ENCODE data around the gene KDELR1.
"Not testable (repeated sequence)": the region's sequence is repeated elsewhere in the genome, so short reads cannot be mapped to it uniquely, and the experiment has no call there.

The KDELR1 gene

DNA sequence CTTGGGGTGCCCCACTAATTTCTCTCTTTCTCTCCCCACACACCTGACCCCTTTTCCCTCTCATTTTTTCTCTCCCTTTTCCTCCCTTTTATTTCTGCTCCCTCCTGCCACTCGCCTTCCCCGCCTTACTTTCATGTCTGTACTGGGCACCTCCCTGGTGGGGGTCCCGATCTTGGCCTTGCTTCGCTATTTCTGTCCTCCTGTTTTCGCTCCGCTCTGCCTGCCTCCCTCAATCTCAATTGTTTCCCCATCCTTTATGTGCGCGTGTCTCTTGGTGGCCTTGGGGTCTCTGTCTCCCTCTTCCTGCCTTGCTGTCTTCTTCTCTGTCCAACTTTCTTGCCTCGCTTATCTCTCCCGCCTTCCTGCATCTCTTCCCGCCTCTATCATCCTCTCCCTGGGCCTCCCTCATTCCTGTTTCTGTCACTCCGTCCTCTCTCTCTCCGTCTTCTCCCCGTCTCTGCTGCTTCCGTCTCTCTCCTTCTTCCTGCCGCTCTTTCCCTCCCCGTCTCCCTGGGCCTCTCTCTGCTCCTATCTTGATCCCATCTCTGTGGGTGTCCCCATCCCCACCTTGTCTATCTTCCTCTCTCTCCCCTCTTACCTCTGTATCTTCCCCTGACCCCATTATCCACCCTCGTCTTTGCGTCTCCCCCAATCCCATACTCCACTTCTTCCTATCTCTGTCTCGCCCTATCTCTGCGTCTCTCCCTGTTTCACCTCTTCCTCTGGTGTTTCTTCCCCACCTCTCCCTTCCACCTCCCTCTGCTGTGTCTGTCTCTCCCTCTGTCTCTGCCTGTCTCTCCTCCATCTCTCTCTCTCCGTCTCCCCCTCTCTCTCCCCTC is 6.1 kb upstream of the KDELR1 start:
- no peak for DNase-seq

DNA sequence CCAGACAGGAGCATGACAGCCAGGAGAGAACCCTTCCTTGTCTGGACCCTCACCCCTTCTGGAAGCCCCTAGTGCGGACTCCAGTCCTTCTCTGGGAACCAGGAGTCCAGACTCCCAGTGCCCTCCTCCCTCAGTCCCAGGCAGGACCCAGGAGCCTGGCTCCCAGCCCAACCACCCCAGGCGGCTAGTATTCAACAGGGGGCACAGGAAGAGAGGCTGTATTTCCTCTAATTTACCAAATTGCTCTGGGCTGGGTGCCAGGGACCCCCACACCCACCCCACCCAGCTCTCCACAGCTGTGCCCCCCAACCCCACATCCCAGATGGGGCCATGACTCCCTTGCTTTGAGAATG is 5.4 kb upstream of the KDELR1 start:
- no peak for DNase-seq

DNA sequence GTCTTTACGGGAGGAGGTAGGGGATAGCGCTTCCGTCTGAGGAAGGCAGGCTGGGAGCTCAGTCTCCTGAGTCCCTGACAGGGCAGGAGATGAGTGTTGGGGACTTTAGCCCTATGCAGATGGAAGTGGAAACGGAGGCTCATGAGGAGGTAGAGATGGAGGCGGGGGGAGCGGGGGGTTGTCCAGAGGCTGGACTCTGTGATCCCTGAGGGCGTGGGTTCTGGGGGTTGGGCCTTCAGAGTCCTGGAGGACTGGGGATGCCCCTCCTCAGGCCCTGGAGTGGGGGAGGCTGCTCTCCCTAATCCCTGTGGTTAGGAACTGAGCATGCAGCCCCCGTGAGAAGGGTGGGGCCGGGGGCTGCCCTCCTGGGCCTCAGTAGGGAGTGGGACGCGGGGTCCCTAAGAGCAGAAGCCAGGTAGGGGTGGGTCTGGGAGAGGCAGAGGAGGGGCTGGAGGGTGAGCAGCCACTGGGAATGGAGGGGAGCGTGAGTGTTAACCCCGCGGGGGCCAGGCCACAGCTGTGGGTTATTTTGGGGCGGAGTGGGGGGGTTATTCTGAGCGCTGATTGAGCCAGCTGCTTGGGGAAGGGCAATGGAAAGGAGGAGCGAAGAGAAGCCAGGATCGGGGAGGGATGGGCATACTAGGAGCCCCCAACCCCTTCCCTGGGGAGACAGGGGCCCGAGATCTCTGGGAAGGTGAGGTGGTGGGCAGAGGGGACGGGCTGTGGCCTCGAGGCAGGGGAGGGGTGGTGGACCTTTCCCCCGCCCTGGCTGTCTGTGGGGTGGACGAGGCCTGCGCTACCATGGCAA is 4.9 kb upstream of the KDELR1 start:
- DNase-seq: no peak

DNA sequence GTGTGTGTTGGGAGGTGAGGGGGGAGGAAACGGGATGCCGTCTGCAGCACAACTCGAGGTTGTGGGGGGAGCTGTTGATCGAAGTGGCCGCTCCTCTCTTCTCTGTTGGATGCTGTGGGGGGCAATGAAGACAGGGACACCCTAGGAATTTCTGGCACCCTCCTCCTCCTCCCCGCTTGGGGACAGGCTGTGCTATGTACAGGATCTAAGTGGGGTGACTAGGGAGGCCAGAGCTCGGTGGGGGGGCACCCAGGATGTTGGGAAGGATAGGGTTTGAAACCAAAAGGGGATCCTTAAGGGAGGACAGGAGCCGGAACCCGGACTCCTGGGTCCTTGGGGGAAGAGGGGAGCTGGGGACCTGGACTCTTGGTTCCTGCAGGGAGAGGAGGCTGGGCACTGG is 4.1 kb upstream of the KDELR1 start:
- DNase-seq: no peak

DNA sequence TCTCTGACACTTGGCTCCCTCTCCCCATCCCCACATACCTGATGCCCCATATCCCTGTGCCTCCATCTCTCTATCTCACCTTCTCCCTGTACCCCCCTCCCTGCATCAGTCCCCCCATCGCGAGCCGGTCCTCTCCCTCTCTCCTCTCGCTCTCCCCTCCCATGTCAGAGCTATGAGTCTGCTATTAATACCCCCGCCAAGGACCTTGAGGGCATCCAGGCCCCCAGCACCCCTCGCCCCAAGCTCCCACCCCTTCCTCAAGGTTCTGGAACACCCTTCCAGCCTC is 3.8 kb upstream of the KDELR1 start:
- no peak for DNase-seq

DNA sequence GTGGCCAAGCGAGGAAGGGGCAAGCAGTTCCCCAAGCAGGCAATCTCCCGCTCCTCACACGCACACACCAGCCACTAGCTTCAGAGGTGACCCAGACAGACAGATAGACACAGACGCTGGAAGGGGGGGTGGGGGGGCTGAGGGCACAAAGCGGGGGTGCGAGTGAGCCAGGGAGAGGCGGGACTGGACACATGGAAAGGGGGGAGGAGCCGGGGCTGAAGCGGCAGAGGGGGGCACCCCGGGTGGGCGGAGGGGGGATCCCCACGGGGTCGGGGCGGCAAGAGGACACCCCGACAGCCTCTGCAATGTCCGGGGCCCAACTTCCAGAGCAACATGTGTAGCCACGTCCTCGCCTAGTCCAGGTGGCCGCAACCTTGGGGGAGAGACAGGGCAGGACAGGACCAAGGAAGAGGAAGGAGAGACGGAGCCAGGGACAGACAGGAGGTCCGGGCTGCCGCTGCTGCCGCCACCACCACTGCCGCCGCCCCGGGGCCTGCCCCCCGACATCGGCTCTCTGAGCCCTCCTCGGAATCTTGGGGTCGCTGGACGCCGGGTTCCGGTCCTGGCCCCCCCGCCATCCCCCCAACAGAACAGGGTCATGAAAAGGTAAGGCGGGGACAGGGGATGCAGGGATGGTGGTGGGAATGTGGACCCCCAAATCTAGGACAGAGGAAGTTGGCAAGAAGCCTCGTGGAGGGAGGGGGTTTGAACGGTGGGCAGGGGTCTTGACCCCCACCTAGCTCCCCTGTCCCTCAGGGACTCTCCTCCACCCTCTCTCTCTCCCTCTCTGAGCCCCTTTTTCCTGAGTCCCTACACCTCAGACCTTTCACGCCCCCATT is 3.2 kb upstream of the KDELR1 start:
- DNase-seq: no peak

DNA sequence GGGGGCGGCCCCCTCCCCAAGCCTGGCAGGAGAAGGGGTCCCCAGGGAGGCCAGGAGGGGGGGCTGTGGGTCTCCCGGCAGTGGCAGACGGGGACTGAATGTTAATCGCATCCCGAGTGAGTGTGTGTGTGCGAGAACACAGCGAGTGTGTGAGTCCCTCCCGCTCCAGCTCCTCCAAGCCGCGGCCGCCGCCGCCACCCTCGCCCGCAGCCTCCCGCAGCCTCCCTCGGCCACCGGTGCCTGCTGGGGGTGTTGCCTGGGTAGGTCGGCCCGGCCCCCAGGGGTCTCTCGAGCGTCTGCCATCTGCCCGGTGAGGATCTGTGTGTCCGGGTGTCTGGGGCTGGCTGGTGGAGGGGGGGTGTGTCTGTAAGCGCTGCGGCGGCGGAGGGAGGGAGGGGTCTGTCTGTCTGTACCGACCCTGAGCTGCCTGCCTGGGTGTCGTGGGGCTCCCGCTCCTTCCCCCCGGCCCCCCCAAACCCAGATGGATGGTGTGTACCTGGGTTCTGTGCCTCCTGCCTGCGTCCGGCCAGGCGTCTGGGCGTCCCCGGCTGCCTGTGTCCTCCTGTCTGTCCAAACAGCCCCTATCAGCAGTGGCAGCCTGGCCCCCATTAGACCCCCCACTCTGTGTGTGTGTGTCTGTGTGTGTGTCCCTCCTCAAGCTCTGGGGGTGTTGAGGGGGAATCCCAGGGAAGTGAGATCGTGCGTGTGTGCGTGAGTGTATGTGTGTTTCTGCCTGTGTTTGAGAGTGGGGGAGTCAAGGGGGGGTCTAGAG is 2.4 kb upstream of the KDELR1 start, which contains the start of gene GRIN2D:
GRIN2D (plus strand) TSS at position 110 of the 772 bp plus-strand sequence. CDS start 4,725 bp downstream, outside the sequence.
- DNase-seq: peak; percentile 44

DNA sequence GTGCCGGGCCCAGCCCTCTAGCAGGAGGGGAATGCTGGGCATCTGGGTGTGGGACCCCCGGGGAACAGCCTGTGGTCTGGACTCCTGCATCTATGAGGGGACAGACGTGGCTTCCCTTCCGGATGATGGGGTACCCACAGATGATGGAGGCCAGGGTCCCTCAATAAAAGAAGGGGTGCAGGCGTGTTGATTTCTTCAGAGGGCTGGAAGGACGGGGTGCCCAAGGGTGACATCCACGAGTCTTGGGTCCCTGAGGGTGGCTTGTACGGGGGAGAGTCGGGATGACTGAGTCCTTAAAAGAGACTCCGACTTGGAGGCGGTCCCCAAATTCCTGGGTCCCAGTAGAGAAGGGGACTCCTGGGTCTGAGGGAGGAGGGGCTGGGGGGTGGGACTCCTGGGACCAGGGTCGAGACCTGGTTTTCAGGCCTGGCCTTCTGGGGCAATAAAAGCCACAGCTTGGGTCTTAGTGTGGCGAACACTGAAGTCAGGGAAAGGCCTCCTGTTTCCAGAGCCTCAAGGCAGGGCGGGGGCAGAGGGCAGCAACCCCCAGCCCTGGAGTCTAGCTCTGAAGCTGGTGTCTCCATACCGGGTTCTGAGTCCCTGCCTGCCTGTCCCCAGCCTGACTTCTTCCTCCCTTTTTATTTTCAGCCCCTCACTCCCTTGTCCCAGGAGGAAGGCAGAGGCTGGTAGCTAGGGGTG is 1.7 kb upstream of the KDELR1 start:
- no peak for DNase-seq

DNA sequence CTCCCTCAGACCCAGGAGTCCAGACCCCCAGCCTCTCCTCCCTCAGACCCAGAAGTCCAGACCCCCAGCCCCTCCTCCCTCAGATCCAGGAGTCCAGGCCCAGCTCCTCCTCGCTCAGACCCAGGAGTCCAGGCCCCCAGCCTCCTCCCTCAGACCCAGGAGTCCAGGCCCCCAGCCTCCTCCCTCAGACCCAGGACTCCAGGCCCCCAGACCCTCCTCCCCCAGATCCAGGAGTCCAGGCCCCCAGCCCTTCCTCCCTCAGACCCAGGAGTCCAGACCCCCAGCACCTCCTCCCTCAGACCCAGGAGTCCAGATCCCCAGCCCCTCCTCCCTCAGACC is 624 bp upstream of the KDELR1 start:
- DNase-seq: not testable (repeated sequence)

DNA sequence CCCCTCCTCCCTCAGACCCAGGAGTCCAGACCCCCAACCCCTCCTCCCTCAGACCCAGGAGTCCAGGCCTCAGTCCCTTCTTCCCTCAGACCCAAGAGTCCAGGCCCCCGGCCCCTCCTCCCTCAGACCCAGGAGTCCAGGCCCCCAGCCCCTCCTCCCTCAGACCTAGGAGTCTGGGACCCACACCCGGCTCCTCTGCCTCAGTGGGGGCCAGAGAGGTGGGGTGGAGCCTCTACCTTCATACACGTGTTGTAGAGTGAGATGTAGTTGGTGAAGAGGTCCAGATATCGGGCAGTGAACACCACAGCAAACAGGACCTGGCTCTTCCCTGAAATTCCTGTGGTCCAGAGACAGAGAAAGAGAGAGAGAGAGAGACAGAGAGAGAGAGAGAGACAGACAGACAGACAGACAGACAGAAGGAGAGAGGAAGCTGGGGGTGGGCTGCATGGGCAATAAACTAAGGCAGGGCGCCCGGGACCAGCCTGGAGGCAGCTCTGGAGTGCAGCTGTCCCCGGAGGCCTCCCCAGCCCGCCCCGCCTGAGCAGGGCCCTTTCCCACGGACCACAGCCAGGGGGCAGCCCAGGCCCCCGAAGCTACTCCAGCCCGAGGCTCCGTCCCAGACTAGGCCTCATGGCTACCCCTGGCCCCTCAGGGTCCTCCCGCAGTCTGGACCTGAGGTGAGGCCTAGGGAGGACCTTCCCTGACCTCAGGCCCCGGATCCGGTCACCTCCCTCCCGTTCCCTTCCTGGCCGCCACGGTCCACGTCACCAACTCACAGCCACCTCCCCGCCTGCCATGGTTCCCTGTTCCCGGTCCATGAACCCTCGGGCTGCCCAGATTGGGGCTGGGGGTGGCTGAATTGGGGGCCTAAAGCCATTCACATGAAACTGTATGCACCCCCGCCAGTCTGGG is 907 bp downstream of the KDELR1 start:
- DNase-seq: peak; percentile 62

DNA sequence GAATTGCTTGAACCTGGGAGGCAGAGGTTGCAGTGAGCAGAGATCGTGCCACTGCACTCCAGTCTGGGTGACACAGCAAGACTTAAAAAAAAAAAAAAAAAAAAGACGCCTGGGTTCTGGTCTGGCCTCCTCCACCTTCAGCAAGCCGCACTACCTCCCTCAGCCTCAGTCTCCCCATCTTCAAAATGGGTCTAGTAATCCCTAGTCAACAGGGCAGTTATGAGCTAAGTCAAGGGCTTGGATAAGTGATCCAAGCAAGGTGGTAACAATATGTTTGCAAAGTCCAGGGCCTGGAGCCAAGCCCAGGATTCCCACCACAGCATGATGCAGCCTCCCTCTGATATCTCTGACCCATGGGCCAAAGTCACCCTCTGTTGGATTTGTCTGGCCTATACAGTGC is 4.4 kb downstream of the KDELR1 start:
- no peak for DNase-seq

DNA sequence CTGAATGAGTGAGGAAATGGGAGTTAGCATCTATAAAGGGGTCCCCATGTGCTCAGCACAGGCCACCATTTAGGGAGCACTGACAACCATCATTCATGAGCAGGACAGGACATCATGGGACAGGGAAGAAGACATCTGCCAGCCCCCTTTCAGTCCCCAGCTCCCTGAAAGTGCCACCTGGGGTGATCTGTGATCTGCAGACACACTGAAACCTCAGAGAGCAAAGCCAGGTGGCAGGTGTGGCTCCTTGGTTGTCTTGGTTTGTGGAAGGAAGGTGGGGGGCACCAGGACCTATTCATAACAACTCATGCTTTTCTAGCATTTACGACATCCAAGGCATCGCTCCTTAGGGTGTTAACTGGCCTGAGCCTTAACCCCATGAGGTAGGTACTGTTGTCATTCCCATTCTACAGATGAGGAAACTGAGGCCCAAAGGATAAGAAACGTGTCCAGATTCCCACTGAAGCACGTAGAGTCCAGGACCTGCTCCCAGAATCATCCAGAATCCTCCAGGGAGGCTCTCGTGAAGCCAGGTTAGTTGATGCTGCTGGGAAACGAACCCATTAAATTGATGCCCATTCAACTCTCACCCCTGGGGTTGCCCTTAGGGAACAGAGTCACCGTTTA is 5.8 kb downstream of the KDELR1 start:
- no peak for DNase-seq

DNA sequence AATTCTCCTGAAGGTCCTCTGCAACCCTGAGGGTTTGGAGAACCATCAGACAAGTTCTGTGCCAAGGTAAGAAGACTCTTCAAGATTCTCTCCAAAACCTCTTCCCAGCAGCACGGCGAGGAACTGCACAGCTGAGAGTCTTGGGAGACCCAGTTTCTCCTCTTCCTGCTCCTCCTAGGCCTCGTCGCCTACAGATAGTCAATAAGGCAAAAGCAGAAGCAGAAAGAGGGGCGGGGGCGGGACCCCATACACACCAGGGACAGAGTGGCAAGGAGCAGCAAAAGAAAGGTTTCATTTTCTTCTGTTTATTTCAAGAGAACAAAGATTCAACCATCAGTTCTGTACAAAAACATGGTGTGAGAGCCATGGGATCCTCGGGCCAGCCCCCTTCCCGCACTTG is 9.1 kb downstream of the KDELR1 start:
- DNase-seq: no peak

DNA sequence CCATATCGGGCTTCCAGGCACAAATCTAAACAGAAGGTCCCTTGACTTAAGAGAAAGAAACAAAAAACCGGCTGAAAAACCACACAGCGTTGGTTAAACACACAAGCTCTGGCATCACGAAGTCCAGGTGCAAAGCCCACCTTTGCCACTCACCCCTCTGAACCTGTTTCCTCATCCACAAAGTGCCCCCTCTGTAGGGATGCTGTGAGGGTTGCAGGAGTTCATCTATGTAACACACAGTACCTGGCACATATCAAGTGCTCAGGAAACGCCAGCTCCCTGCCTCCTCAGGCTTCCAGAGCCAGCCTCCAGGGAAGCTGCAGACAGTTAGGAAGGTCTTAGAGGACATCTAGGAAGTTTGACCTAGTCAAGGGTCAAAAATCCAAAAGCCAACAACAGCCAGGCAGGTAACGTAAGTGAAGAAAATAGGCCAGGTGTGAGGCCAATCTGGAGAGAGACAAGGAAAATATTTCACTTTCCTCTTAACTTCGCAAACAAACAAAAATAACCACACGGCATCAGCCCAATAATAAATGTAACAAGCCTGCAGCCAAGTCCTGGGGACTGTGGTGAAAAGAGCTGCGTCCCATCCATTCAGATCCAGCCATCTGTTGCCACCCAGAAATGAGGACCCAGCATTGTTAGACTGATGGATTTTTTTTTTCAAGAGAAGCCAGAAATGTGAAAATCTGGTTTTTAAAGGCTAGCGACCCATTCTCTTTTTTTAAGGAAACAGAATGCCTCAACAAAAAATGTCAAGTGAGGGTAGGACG is 10.0 kb downstream of the KDELR1 start:
- DNase-seq: no peak

DNA sequence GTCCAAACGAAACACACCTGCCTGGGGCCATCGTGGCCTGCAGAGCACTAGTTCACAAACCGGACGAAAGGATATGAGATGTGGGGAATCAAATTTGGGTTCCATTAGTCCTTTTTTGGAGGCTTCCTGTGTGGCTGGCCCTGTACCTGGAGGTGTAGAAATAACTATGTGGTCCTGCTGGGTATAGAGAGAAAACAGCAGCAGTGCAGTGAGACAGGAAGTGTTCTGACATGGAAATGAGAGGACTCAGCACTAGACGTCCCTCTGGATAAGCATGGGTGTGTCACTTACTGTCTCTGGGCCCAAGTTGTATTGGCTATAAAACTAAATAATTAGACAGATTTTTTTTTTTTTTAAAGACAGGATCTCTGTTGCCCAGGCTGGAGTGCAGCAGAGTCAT is 12.3 kb downstream of the KDELR1 start:
- DNase-seq: no peak

DNA sequence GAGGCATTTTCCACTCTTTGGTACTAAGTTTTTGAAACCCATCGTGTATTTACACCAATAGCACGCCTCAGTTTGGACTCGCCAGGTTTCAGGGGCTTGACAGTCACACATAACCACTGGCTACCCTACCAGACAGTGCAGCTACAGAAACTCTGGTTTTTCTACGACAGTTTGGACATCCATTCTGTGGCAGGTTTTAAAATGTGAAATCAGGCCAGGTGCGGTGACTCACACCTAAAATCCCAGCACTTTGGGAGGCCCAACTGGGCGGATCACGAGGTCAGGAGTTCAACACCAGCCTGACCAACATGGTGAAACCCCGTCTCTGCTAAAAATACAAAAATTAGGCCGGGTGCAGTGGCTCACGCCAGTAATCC is 13.2 kb downstream of the KDELR1 start:
- DNase-seq: no peak

DNA sequence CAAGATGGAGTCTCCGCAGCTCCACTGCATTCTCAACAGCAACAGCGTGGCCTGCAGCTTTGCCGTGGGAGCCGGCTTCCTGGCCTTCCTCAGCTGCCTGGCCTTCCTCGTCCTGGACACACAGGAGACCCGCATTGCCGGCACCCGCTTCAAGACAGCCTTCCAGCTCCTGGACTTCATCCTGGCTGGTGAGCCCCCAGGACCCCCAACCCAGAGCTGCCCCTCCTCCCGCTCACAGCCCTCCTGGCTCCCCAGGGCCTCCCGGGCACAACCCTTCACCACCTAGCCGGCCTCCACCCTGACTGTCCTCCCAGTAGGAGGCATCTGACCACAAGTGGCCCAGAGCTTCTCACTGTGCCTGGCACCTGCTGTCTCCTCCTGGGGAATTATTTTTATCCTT is 17.8 kb downstream of the KDELR1 start:
- no peak for DNase-seq

DNA sequence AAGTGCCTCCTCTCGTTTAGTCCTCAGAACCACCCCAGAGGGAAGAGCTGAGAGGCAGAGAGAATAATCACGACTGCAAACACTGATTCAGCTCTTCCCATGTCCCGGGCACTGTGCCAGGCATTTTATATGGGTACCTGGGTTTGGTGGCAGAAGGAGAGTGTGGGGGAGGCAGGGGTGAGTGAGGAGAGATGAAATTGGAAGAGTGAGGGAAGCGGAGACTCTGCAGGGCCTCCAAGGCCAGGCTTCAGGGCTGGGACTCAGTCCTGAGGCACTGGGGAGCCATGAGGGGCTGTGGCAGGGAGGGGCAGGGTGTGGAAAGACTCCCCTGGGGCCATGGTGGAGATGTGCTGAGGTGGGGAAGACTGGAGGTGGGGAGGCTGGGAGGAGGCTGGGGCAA is 18.4 kb downstream of the KDELR1 start:
- DNase-seq: no peak

DNA sequence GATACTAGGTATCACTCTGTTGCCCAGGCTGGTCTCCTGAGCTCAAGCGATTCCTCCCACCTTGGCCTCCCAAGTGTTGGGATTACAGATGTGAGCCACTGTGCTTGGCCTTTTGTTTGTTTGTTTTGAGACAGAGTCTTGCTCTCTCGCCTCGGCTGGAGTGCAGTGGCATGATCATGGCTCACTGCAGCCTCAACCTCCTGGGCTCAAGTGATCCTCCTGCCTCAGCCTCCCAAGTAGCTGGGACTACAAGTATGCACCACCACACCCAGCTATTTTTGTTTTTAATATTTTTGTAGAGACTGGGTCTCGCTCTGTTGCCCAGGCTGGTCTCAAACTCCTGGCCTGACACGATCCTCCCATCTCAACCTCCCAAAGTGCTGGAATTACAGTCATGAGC is 19.6 kb downstream of the KDELR1 start:
- DNase-seq: not testable (repeated sequence)

DNA sequence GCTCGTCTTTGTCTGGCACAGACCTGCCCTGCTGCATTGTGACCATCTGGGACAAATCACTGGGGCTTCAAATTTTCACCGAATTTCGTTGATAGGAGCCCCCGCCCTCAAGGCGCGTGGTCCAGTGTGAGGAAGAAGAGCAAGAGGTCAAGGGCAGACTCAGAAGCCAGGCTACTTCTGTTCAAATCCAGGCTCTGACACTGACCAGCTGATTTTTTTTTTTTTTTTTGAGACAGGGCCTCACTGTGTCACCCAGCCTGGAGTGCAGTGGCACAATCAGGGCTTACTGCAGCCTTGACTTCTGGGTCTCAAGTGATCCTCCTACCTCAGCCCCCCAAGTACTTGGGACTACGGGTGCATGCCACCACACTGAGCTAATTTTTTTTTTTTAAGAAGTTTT is 20.0 kb downstream of the KDELR1 start:
- no peak for DNase-seq

Data from fibroblast of skin of scalp (primary cell).